Neural progenitor cell (in vitro differentiated cells): ENCODE measurements around the gene MPRIP. TPM values are rescaled to one million over a fixed set of nuclear protein-coding genes. Genes with fewer than 3 reads are reported as not detected.

ENCODE experiments used
- DNase-seq: peaks from one replicate; pipeline ENCODE4 v3.0.0-alpha.2; 2016; ENCODE audit warnings: low spot score
- H2AFZ ChIP-seq: fragments of 200-600 bp; sonication (generic); replicated peaks from 2 replicates; pipeline ENCODE4 v1.6.1; 2016; ENCODE audit warnings: antibody characterized with exemption
- H3F3A ChIP-seq: fragments of 200-600 bp; sonication (generic); 2 replicates; pipeline ENCODE4 v1.6.1; 2016; ENCODE audit warnings: antibody characterized with exemption, low read depth
- H3K27ac ChIP-seq: fragments of 200-600 bp; sonication (generic); 2 replicates; pipeline ENCODE4 v1.5.1; 2016; ENCODE audit warnings: mild to moderate bottlenecking
- H3K27me3 ChIP-seq: fragments of 200-600 bp; sonication (generic); 2 replicates; pipeline ENCODE4 v1.6.1; 2016; ENCODE audit warnings: mild to moderate bottlenecking, moderate library complexity
- H3K36me3 ChIP-seq: fragments of 200-600 bp; sonication (generic); 2 replicates; pipeline ENCODE4 v1.5.1; 2016
- H3K4me1 ChIP-seq: fragments of 200-600 bp; sonication (generic); 2 replicates; pipeline ENCODE4 v1.6.1; 2016; ENCODE audit warnings: mixed run types
- H3K4me2 ChIP-seq: fragments of 200-600 bp; sonication (generic); 2 replicates; pipeline ENCODE4 v1.6.1; 2016
- H3K4me3 ChIP-seq: fragments of 200-600 bp; sonication (generic); 2 replicates; pipeline ENCODE4 v1.5.1; 2016
- H3K79me2 ChIP-seq: fragments of 200-600 bp; sonication (generic); 2 replicates; pipeline ENCODE4 v1.6.1; 2016; ENCODE audit warnings: low read depth
- H3K9ac ChIP-seq: fragments of 200-600 bp; sonication (generic); 2 replicates; pipeline ENCODE4 v1.6.1; 2016
- H3K9me3 ChIP-seq: fragments of 200-600 bp; sonication (generic); 2 replicates; pipeline ENCODE4 v1.5.1; 2016; ENCODE audit warnings: low read depth
- H4K20me1 ChIP-seq: fragments of 200-600 bp; sonication (generic); 2 replicates; pipeline ENCODE4 v1.6.1; 2016; ENCODE audit warnings: low read depth
- H3K27ac Mint-ChIP-seq: 3 replicates; pipeline ENCODE4 v1.8.0; 2021; ENCODE audit warnings: mixed read lengths
- H3K27me3 Mint-ChIP-seq: 2 replicates; pipeline ENCODE4 v1.8.0; 2022; ENCODE audit warnings: low read depth, mild to moderate bottlenecking, inconsistent platforms, moderate library complexity, mixed read lengths; ENCODE audit not compliant: insufficient read depth
- H3K36me3 Mint-ChIP-seq: 3 replicates; pipeline ENCODE4 v1.8.0; 2021; ENCODE audit warnings: mixed read lengths
- H3K4me1 Mint-ChIP-seq: 3 replicates; pipeline ENCODE4 v1.8.0; 2021; ENCODE audit warnings: mixed read lengths
- H3K4me3 Mint-ChIP-seq: 3 replicates; pipeline ENCODE4 v1.8.0; 2021; ENCODE audit warnings: mild to moderate bottlenecking, moderate library complexity, mixed read lengths
- H3K9me3 Mint-ChIP-seq: 3 replicates; pipeline ENCODE4 v1.8.0; 2020; ENCODE audit warnings: mixed read lengths
- CTCF ChIP-seq: fragments of 200-600 bp; sonication (generic); IDR thresholded peaks from 2 replicates; pipeline ENCODE4 v1.5.1; 2017; ENCODE audit warnings: antibody characterized with exemption, mild to moderate bottlenecking
- EZH2 ChIP-seq: fragments of 200-600 bp; sonication (generic); IDR thresholded peaks from 2 replicates; pipeline ENCODE4 v1.6.1; 2017; ENCODE audit warnings: antibody characterized with exemption, mild to moderate bottlenecking, moderate library complexity
- EZH2phosphoT487 ChIP-seq: fragments of 200-600 bp; sonication (generic); IDR thresholded peaks from 2 replicates; pipeline ENCODE4 v1.6.1; 2017; ENCODE audit warnings: antibody characterized with exemption
- total RNA-seq: library from RNA; depleted of rRNA; stranded (reverse); fragments of >200 nt; gene quantifications from 2 replicates; pipeline ENCODE4 v1.2.3, GENCODE V29; 2015; ENCODE audit warnings: low replicate concordance

MPRIP gene
- total RNA-seq, 1 donor from 2014 or later, result 42.1 TPM

- H3K9me3 Mint-ChIP-seq, result no peaks in the 10 kb centered on the region
- no peak for DNase-seq
- no peaks in the 10 kb centered on the region for H4K20me1 ChIP-seq
- no peak overlapping the region for H3K4me2 ChIP-seq
- peaks cover 28% of the 10 kb centered on the region for H3K36me3 Mint-ChIP-seq
- H3K79me2 ChIP-seq, result no peaks in the 10 kb centered on the region
- H3K4me3 Mint-ChIP-seq, result no peak overlapping the region
- H3K27me3 Mint-ChIP-seq, result peaks cover 3% of the 10 kb centered on the region
- H3K9ac ChIP-seq, result no peak overlapping the region
- no peak overlapping the region for H3K27ac Mint-ChIP-seq
- no peak overlapping the region for H3K27ac ChIP-seq
- no peaks in the 10 kb centered on the region for H3F3A ChIP-seq
- H3K4me1 ChIP-seq, result no peaks in the 10 kb centered on the region
- no peaks in the 10 kb centered on the region for H3K36me3 ChIP-seq
- no peak overlapping the region for H3K4me3 ChIP-seq
- H3K27me3 ChIP-seq, result no peaks in the 10 kb centered on the region
- no peaks in the 10 kb centered on the region for H3K9me3 ChIP-seq
- H3K4me1 Mint-ChIP-seq, result no peaks in the 10 kb centered on the region
- no peak overlapping the region for H2AFZ ChIP-seq
- TF ChIP-seq EZH2phosphoT487 (no peak), CTCF (no peak), EZH2 (no peak)
These were observed 133.1 kb downstream of the MPRIP start for GRCh38 chr17:17175340-17175739.

- H3K27ac Mint-ChIP-seq, result peak overlapping the region; percentile 15
- H3K4me1 Mint-ChIP-seq, result no peaks in the 10 kb centered on the region
- Histone ChIP-seq H3K27ac (no peak overlapping the region), H3K9ac (no peak overlapping the region), H3K4me2 (no peak overlapping the region), H3F3A (no peaks in the 10 kb centered on the region), H3K9me3 (no peaks in the 10 kb centered on the region), H3K4me1 (no peaks in the 10 kb centered on the region), H3K27me3 (no peaks in the 10 kb centered on the region), H3K79me2 (no peaks in the 10 kb centered on the region), H3K36me3 (no peaks in the 10 kb centered on the region), H4K20me1 (no peaks in the 10 kb centered on the region), H3K4me3 (no peak overlapping the region), H2AFZ (no peak overlapping the region)
- no peak for TF ChIP-seq EZH2phosphoT487
- peaks cover 32% of the 10 kb centered on the region for H3K36me3 Mint-ChIP-seq
- H3K27me3 Mint-ChIP-seq, result peaks cover 3% of the 10 kb centered on the region
- no peaks in the 10 kb centered on the region for H3K9me3 Mint-ChIP-seq
- no peak for DNase-seq
- H3K4me3 Mint-ChIP-seq, result no peak overlapping the region
These were observed 133.7 kb downstream of the MPRIP start for GRCh38 chr17:17175917-17176316.

GRCh38 chr17:17176341-17176740, 134.1 kb downstream of the MPRIP start:
- H3K79me2 ChIP-seq, result no peaks in the 10 kb centered on the region
- no peak overlapping the region for H3K4me3 Mint-ChIP-seq

More at GRCh38 chr17:17176341-17176740, 134.1 kb downstream of the MPRIP start:
- H3K4me1 ChIP-seq, result no peaks in the 10 kb centered on the region
- no peak for TF ChIP-seq EZH2
- TF ChIP-seq EZH2phosphoT487, result no peak
- no peak for TF ChIP-seq CTCF
- Mint-ChIP-seq H3K36me3 (peaks cover 33% of the 10 kb centered on the region), H3K27ac (peak overlapping the region; percentile 15), H3K27me3 (peaks cover 3% of the 10 kb centered on the region), H3K4me1 (no peaks in the 10 kb centered on the region), H3K9me3 (no peaks in the 10 kb centered on the region)
- no peak for DNase-seq
- no peak overlapping the region for H3K4me2 ChIP-seq
- H3K36me3 ChIP-seq, result no peaks in the 10 kb centered on the region
- no peaks in the 10 kb centered on the region for H3F3A ChIP-seq
- H4K20me1 ChIP-seq, result no peaks in the 10 kb centered on the region
- no peak overlapping the region for H3K27ac ChIP-seq
- H3K27me3 ChIP-seq, result no peaks in the 10 kb centered on the region
- no peak overlapping the region for H3K9ac ChIP-seq
- no peak overlapping the region for H2AFZ ChIP-seq
- H3K4me3 ChIP-seq, result no peak overlapping the region
- no peaks in the 10 kb centered on the region for H3K9me3 ChIP-seq
